Non-pigmented ciliary epithelial cell (primary cell): ENCODE measurements around the gene FOXO6.

ENCODE experiments used
- DNase-seq: peaks from one replicate; pipeline ENCODE4 v3.0.0-alpha.2; 2010; ENCODE audit warnings: low read depth

Gene FOXO6

GRCh38 chr1:41427122-41427913 is 66.1 kb downstream of the FOXO6 start:
- no peak for DNase-seq

- no peak for DNase-seq
Observed at GRCh38 chr1:41427916-41428737, 66.9 kb downstream of the FOXO6 start.

- DNase-seq: no peak
Observed at GRCh38 chr1:41428738-41429640, 67.8 kb downstream of the FOXO6 start.

- DNase-seq: no peak
Observed at GRCh38 chr1:41429641-41430035, 68.4 kb downstream of the FOXO6 start.

- DNase-seq: no peak
Observed at GRCh38 chr1:41430069-41430468, 68.8 kb downstream of the FOXO6 start.

GRCh38 chr1:41430582-41430981 is 69.3 kb downstream of the FOXO6 start:
- no peak for DNase-seq

GRCh38 chr1:41431490-41432350 is 70.5 kb downstream of the FOXO6 start:
- DNase-seq: no peak
